ENCODE measurements around the gene MMEL1. TPM values are rescaled to one million over a fixed set of nuclear protein-coding genes. Genes with fewer than 3 reads are reported as not detected.

MMEL1 gene
- total RNA-seq, 3 donors from 2014 or later: 9.2 to 12.7 TPM; not detected in 1

DNA sequence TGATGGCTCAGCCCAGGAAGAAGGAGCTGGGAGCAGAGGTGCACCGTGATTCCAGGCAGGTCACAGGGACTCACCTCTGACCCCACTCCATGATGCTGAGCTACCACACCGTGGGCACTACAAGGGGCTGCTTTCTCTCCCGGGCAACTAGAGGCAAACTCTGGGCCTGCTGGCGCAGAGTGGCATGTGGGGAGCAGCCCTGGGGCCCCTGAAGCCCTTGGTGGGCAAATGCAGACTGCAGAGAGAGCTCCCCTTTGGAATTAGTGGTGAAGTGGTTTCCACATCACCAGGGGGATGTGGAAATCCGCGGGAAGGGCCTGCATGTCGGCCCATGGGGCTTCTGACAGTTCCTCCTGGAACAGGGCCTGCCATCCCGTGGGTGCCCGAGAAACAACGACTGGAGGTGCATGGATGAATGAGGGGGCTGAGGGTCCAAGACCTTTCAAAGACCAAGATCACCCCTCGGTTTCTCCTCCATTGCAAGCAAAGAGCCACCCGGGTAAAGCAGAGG, 11.8 kb upstream of the MMEL1 start:
- TF ChIP-seq POLR2A (IDR thresholded peaks at IDR 0.05): no peak
- TF ChIP-seq POLR2AphosphoS5 (IDR thresholded peaks at IDR 0.05): no peak
- TF ChIP-seq, protein P1, sequence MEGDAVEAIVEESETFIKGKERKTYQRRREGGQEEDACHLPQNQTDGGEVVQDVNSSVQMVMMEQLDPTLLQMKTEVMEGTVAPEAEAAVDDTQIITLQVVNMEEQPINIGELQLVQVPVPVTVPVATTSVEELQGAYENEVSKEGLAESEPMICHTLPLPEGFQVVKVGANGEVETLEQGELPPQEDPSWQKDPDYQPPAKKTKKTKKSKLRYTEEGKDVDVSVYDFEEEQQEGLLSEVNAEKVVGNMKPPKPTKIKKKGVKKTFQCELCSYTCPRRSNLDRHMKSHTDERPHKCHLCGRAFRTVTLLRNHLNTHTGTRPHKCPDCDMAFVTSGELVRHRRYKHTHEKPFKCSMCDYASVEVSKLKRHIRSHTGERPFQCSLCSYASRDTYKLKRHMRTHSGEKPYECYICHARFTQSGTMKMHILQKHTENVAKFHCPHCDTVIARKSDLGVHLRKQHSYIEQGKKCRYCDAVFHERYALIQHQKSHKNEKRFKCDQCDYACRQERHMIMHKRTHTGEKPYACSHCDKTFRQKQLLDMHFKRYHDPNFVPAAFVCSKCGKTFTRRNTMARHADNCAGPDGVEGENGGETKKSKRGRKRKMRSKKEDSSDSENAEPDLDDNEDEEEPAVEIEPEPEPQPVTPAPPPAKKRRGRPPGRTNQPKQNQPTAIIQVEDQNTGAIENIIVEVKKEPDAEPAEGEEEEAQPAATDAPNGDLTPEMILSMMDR (IDR thresholded peaks at IDR 0.05): no peak
- peaks cover 27 to 35% of the 10 kb centered on the region in 2 donors for H3K9me3 ChIP-seq
- no peaks in the 10 kb centered on the region for H3K36me3 ChIP-seq
- intact Hi-C loops (cut with DNase I; ENCODE audit: low total_unique reads): no loop called here
- no peak overlapping the region for H3K27ac ChIP-seq
- peaks cover 11 to 19% of the 10 kb centered on the region in 2 donors for H3K4me1 ChIP-seq
- no peak for DNase-seq (ENCODE audit: low spot score in 2 of 2)
- no peaks in the 10 kb centered on the region for H3K27me3 ChIP-seq
- no peak overlapping the region for H3K4me3 ChIP-seq

DNA sequence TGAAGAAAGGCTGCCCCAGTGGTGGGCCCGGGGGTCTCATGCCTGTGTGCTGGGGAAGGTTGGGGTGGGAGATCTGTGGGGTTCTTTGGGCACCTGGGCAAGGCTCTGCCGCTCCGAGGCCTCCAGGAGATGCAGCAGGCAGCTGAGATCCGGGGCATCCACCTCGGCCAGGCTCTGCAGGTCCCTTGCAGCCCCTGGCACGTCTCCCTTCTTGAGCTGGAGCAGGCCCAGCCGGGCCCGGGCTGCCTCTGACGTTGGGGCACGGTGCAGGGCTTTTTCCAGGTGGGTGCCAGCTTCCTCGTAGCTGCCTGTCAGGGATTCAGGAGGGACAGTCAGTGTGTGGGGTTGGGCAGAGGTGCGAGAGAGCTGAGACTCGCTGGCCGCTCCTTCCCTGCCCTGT, 11.4 kb upstream of the MMEL1 start:
- H3K9me3 ChIP-seq: peaks cover 27 to 35% of the 10 kb centered on the region in 2 donors
- intact Hi-C loops (cut with DNase I; ENCODE audit: low total_unique reads): no loop called here
- DNase-seq (ENCODE audit: low spot score in 2 of 2): peak in 1 of 2 donors; percentile 50

DNA sequence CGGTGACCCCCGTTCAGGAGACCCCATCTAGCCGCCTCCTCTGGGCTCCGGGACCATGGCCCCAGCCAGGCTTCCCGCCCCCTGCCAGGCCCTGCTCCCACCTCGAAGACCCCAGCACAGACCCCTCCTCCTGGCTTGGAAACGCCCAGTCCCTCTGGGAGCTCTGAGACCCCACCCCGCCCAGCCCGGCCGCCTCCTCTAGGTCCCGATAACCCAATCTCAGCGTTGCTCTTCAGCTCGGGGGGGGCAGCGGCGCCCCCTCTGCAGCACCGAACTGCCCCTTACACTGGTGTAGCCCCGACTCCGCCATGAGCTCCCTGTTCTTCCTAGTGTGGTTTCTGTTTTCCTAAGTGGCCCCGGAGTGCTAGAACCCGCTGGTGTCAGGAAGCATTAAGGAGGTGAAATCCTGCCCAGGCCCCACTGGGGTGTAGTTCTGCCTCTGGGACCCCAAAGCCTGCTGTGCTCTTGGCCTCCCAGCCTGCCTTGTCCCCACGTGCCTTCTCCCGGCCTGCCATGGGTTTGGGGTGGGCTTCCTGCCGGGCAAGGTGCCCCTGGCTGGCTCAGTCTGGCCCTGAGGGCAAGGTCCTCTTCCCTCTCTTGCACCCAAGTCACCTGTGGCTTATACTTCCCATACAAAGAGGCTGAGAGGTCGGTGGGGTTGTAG, 10.7 kb upstream of the MMEL1 start:
- Histone ChIP-seq H3K36me3 (no peaks in the 10 kb centered on the region), H3K4me1 (peaks cover 11 to 19% of the 10 kb centered on the region in 2 donors), H3K27ac (peak overlapping the region; percentile 88 to 94), H3K4me3 (peak overlapping the region; percentile 86 to 100 (median 92)), H3K27me3 (no peaks in the 10 kb centered on the region), H3K9me3 (peaks cover 24 to 30% of the 10 kb centered on the region in 2 donors)
- DNase-seq (ENCODE audit: low spot score in 2 of 2): peak in 1 of 2 donors; percentile 20
- TF ChIP-seq, protein P1 (IDR thresholded peaks at IDR 0.05): no peak
- no peak for TF ChIP-seq POLR2A (IDR thresholded peaks at IDR 0.05)
- no peak for TF ChIP-seq POLR2AphosphoS5 (IDR thresholded peaks at IDR 0.05)
- intact Hi-C loops (cut with DNase I; ENCODE audit: low total_unique reads): no loop called here

More for the DNA sequence above, 11.4 kb upstream of the MMEL1 start:
- H3K27ac ChIP-seq: no peak overlapping the region
- no peak overlapping the region for H3K4me3 ChIP-seq
- H3K36me3 ChIP-seq: no peaks in the 10 kb centered on the region
- H3K27me3 ChIP-seq: no peaks in the 10 kb centered on the region
- TF ChIP-seq, protein P1 (IDR thresholded peaks at IDR 0.05): no peak
- TF ChIP-seq POLR2A (IDR thresholded peaks at IDR 0.05) (no peak), POLR2AphosphoS5 (IDR thresholded peaks at IDR 0.05) (no peak)
- peaks cover 11 to 19% of the 10 kb centered on the region in 2 donors for H3K4me1 ChIP-seq

DNA sequence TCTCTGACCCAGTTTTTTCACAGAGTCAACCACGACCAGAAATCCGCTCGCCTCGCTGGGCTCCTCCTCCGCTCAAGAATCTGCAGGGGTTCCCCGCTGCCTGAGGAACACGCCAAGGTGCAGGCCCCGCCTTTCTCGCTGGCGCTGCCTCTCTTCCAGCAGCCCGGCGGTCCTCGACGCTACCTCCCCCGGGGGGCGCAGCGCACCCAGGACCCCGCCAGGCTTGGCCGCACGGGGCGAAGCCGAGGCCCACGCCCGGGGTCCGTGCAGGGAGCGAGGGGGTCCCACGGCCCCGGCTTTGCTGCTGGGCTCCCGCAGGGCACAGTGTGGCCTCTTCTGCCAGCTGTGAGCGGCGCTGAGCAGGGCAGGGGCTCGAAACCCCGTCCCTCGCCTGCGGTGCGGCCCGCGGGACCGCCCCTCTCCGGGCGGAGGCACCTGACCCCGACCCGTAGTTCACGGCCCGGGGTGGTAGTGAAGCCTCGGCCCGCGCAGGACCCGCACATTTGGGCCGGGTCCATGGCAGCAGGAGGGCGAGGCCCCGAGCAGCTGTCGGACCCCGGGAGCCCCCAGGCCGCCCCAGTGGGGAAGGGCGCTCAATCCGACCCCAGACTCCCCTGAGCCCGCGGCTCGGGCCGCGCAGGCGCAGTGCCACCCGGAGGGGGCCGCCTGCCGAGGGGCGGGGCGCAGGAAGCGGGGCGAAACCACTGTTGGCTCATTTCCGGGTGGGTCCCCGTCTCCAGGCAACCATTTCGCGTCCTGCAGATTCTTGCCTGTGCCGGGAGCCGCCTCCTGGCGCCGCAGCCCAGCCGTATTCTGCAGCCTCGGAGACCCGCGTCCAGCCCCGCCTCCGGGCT, 10.0 kb upstream of the MMEL1 start:
- Histone ChIP-seq H3K36me3 (no peaks in the 10 kb centered on the region), H3K4me1 (peaks cover 11 to 19% of the 10 kb centered on the region in 2 donors), H3K27me3 (no peaks in the 10 kb centered on the region), H3K9me3 (peaks cover 21 to 23% of the 10 kb centered on the region in 2 donors), H3K27ac (peak overlapping the region; percentile 88 to 94), H3K4me3 (peak overlapping the region; percentile 86 to 100 (median 92))
- DNase-seq (ENCODE audit: low spot score in 2 of 2): peak; percentile 83 to 91
- intact Hi-C loops (cut with DNase I; ENCODE audit: low total_unique reads): no loop called here
- TF ChIP-seq POLR2AphosphoS5 (IDR thresholded peaks at IDR 0.05) (peak; percentile 50 to 77 (median 75)), POLR2A (IDR thresholded peaks at IDR 0.05) (peak; percentile 67)
- TF ChIP-seq, protein P1 (IDR thresholded peaks at IDR 0.05): no peak
